HepG2 (cell line): Measurements from ENCODE around the gene TMEM132D.

Source experiments
- MEF2D ChIP-seq: sonication (generic); formaldehyde crosslinking; IDR thresholded peaks from 2 replicates; pipeline ENCODE4 v1.5.1; 2020; ENCODE audit warnings: mild to moderate bottlenecking, missing genetic modification reagents
- MTF1 ChIP-seq: sonication (generic); formaldehyde crosslinking; IDR thresholded peaks from 2 replicates; pipeline ENCODE4 v1.5.0; 2020; ENCODE audit warnings: missing genetic modification reagents
- SP1 ChIP-seq, 2 experiments: fragments of 450-650 bp in 1 of 2; sonication (generic) in 1 of 2; formaldehyde crosslinking in 1 of 2; IDR thresholded peaks; 2 replicates each; pipeline versions ENCODE4 v1.4.0 to v1.6.1; 2016 to 2020; ENCODE audit warnings: missing genetic modification reagents in 1 of 2
- ZNF792 ChIP-seq: IDR thresholded peaks from 2 replicates; pipeline ENCODE4 v1.6.1; 2016
- TF ChIP-seq, protein P1 (sequence below): sonication (generic); formaldehyde crosslinking; IDR thresholded peaks from 2 replicates; pipeline ENCODE4 v1.8.1; 2023; ENCODE audit warnings: missing genetic modification reagents, inconsistent platforms, borderline replicate concordance
- TF ChIP-seq, protein P2 (sequence below): sonication (generic); formaldehyde crosslinking; IDR thresholded peaks from 2 replicates; pipeline ENCODE4 v1.5.0; 2020; ENCODE audit warnings: mild to moderate bottlenecking, missing genetic modification reagents, moderate library complexity

DNA sequence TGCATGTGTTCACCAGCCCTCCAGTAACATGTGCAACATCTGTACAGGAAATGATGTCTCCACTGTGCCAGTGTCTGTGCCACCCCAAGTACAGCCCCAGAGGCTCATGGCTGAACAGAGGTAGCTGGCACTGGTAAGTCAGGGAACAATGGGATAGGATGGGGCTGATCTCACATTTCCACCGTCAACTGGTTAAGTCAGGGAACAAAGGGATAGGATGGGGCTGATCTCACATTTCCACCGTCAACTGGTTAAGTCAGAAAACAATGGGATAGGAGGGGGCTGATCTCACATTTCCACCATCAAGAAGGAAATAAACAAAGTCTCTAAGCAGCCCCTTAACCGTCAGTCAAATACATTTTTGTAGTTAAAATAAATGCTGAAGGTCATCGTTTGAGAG, 246.6 kb downstream of the TMEM132D start:
- TF ChIP-seq, protein P1, sequence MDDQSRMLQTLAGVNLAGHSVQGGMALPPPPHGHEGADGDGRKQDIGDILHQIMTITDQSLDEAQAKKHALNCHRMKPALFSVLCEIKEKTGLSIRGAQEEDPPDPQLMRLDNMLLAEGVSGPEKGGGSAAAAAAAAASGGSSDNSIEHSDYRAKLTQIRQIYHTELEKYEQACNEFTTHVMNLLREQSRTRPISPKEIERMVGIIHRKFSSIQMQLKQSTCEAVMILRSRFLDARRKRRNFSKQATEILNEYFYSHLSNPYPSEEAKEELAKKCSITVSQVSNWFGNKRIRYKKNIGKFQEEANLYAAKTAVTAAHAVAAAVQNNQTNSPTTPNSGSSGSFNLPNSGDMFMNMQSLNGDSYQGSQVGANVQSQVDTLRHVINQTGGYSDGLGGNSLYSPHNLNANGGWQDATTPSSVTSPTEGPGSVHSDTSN, result no peak
- TF ChIP-seq MTF1 (CRISPR knock-in tag) (no peak), MEF2D (CRISPR knock-in tag) (no peak), ZNF792 (CRISPR knock-in tag) (no peak), SP1 (IDR thresholded peaks at IDR 0.05) (no peak), SP1 (CRISPR knock-in tag; IDR thresholded peaks at IDR 0.05) (no peak)
- TF ChIP-seq, protein P2, sequence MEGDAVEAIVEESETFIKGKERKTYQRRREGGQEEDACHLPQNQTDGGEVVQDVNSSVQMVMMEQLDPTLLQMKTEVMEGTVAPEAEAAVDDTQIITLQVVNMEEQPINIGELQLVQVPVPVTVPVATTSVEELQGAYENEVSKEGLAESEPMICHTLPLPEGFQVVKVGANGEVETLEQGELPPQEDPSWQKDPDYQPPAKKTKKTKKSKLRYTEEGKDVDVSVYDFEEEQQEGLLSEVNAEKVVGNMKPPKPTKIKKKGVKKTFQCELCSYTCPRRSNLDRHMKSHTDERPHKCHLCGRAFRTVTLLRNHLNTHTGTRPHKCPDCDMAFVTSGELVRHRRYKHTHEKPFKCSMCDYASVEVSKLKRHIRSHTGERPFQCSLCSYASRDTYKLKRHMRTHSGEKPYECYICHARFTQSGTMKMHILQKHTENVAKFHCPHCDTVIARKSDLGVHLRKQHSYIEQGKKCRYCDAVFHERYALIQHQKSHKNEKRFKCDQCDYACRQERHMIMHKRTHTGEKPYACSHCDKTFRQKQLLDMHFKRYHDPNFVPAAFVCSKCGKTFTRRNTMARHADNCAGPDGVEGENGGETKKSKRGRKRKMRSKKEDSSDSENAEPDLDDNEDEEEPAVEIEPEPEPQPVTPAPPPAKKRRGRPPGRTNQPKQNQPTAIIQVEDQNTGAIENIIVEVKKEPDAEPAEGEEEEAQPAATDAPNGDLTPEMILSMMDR (CRISPR knock-in tag), result no peak
